GM18951 (cell line): ENCODE data around the gene DRICH1.
"Not testable (repeated sequence)": the region's sequence is repeated elsewhere in the genome, so short reads cannot be mapped to it uniquely, and the experiment has no call there.

ENCODE experiments used
- POLR2A ChIP-seq: IDR thresholded peaks from 4 replicates; pipeline ENCODE4 v1.6.1; 2011; ENCODE audit warnings: mild to moderate bottlenecking; ENCODE audit not compliant: insufficient read length, insufficient read depth; ENCODE audit errors: extremely low read depth
- in situ Hi-C: fragments of 300-500 bp; cut with MboI; formaldehyde crosslinking; loops from one replicate; pipeline ENCODE4 v1.12.0; 2022; ENCODE audit warnings: low sequenced_read_pairs, mixed read lengths, inconsistent platforms; ENCODE audit not compliant: unreplicated experiment

The DRICH1 gene

DNA sequence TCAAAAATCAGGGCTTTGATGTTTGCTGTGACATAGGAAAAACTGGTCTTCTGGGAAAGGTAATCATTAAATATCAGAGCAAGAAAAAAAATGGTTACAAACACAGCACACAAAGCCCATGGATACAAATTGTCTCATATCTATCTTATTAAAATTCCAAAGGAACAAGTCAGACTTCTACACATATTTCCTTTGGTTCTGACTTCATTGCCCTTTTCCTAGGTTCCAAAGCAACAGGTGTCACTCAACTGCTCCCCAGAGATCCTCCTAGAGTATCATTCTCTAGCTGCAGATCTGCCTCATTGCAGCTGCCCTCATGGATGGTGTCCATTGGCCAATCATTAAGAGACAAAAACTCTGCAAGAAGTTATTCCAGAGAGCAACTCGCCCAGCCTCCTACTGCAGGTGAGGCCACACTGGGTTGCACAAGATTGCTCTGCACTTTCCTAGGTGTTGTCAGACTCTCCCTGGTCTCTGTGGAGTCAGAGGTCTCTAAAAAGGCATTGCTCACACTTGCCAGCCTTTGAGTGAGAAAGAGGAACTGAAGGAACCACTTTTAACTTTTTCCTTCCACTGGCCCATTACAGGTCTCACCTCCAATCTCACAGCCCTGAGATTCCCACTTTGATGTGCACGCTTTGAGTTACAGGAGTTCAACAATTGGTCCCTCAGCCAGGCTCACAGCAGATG is 5.7 kb downstream of the DRICH1 start:
- TF ChIP-seq POLR2A: no peak
- in situ Hi-C loops: no loop called here

DNA sequence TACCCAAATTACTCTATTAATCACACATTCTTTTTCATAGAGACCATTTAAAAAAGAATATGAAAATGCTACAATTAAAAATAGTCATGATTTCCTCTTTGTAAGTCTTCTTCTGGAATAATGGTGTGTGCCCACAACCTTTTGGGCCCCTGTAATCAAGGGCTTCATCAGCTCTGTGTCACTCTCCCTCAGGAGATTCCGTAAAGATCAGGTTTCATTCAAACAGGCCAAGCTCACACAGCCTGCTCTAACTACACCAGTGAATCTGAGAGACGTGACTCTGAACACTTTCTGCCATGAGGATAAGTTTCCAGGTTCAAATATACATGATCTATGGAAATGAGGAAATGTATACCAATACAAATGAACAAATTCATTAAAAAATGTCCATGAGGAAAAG is 9.5 kb downstream of the DRICH1 start:
- no peak for TF ChIP-seq POLR2A
- in situ Hi-C loops: no loop called here

DNA sequence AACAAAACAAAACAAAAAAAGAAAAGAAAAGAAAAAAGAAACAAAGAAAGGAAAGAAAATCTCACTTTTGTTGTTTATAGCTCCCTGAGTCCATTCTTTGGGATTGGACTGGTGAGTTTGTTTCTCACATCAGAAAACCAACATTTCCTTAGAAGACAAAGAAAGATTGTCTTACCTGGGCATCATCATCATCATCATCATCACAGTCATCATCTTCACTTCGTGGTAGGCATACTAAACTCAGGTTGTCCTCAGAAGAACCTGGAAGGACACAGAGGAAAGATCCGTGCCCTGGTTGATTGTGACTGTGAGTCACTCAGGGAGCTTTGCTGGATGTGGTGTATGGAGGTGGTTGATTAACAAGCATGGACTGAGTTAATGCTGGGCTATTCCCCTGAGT is 10.2 kb downstream of the DRICH1 start:
- in situ Hi-C loops: not testable (repeated sequence)

DNA sequence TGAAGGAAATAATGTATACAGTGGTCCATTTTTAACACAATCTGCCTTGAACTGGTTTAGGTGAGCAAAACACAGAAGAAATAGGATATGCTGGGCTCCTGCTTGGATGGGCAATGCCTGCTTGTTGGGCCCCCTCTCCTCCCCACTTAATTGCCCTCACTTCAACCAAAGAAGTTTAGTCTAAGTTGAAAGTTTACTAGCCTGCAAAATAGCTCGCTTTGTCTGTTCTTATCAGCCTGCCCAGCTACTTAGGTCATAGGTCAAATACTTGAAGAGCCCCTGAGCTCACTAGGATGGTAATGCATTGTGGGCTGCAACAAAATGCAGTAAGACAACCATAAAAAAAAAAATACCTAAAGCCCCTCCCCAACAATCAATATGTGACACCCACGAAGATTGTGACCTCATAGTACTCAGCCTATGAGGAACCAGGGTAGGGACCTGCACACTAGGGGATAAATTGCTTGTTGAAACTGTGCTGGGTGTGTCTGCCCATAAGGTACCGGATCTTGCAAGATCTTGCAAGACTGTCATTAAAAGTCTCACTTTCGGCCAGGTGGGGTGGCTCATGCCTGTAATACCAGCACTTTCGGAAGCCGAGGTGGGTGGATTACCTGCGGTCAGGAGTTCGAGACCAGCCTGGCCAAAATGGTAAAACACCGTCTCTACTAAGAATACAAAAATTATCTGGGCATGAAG is 10.9 kb downstream of the DRICH1 start:
- no peak for TF ChIP-seq POLR2A
- in situ Hi-C loops: no loop called here

DNA sequence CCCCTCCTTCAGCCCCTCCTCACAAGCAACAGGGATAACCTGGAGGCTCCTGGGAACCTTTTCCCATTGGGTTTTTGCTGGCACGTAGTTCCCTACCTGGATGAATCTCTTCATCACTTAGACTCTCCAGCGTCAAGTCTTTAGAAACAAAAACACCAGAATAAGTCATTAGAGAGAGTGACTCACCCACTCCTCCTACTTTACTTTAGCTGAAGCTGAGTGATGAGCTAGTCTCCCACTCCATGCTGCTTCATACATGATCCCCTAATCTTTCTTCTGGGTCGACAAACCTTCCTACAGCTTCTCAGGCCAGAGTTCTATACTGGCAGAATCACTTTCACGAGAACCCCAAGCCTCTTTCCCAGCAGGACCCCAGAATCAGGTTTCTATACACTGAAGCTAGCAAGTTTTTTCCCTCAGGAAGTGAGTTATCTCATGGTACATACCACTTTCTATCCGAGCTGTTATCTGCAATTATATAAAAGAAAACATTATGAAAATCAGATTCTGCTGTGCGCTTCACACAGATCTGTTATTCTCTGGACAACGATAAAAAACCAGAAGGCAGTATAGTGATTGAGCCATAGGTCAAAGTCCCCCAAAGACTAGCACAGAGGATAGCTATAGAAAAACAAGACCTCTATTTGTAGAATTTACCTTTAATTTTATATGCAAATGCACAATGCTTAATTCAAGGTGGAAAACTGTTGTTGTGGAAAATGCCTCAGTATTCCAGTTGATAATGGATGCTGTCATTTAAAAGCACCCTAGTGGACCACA is 18.7 kb downstream of the DRICH1 start:
- in situ Hi-C loops: no loop called here
- TF ChIP-seq POLR2A: no peak

DNA sequence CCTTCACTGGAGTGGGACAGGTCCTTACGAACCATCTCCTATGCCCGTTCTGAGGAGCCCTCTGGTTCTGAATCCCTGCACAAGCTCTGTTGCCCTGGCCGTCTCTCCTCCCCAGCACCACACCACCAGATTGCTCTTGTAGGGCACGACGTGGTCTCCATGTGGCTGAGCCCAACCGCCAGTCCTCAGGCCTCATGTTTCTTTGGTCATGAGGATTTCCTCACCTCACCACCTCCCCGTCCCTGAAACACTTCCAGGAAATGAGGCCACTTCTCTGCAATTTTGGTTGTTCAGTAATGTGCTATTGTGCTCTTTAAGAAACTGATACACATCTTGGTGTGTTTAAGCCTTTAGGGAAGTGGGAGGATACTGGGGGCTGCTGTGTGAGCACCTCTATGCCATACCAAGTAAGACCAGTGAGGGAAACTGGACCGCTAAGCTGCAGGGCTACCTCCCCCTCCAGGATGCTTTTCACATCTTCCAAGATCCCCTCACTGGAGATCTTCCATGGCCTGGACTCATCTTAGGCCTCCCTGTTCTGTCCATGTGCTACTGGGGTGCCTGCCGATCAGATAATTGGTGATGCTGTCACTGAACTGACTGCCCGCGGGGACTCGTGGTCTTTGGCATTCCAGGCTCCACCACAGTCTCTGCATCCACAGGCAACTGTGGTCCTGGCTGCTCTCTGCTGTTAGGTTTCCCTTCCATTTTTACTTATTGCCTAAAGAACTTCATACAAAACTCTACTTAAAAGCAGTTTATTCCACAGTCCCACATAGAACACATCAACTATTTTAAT is 21.9 kb downstream of the DRICH1 start:
- in situ Hi-C loops: no loop called here
- no peak for TF ChIP-seq POLR2A

DNA sequence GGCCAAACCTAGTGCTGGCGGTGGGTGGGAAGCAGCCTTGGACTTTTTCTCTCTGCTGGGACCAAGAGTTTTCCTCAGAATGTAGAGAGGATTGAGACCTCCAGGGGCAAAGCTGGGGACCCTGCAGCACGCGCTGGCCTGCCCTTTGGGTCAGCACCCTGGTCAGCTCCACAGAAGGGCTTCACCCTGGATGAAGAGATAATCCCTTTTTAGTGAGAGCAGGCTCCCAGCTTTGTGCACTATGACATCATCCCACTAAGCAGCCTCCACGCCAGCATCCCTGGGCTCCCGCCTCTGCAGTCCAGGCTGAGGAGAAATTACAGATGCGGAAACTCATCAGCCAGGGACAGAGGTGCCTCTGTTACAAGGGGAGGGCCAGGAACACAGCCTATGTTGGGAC is 23.5 kb downstream of the DRICH1 start:
- in situ Hi-C loops: no loop called here
- TF ChIP-seq POLR2A: no peak

DNA sequence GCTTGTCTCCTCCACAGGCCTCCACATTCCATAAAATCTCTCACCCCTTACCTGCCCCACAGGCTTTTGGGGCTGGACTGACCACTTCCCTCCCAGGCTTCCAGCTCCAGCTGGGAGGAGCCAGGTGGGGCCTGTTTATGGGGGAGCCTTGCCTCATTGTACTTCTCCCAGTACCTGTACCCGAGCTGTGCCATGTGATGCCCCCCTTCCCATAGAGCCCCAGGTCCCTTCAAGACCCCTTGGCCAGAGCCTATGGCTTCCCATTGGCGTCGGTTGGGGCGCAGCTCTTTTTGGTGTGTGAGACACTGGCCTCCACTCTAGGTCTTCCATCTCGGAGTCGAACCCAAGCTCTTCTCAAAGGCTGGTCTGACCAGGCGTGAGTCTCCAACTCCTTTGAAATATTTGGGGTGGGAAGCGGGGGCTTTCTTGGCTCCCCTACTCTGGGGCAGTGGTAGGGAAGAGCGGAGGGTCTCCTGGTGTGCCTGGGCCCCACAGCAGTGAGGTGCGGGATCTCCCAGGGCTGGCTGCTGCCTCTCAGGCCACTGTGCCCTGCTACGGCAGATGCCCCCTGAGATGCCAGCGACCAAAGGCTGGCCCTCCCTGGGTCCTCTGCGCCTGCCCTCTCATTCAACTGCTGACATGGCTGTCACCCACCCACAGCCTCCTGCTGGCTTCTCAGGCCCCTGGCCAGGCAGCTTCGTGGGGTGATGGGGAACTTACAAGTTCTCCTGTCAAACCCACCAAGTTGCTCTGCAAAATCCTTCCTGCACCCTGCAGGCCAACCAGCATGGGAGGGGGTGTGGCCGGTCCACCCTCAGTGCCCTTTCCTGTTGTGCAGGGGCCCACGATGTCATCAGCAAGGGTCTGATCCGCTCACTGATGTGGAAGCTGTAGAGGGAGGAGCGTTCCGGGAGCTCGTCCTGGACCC is 25.7 kb downstream of the DRICH1 start:
- in situ Hi-C loops: no loop called here
- no peak for TF ChIP-seq POLR2A

DNA sequence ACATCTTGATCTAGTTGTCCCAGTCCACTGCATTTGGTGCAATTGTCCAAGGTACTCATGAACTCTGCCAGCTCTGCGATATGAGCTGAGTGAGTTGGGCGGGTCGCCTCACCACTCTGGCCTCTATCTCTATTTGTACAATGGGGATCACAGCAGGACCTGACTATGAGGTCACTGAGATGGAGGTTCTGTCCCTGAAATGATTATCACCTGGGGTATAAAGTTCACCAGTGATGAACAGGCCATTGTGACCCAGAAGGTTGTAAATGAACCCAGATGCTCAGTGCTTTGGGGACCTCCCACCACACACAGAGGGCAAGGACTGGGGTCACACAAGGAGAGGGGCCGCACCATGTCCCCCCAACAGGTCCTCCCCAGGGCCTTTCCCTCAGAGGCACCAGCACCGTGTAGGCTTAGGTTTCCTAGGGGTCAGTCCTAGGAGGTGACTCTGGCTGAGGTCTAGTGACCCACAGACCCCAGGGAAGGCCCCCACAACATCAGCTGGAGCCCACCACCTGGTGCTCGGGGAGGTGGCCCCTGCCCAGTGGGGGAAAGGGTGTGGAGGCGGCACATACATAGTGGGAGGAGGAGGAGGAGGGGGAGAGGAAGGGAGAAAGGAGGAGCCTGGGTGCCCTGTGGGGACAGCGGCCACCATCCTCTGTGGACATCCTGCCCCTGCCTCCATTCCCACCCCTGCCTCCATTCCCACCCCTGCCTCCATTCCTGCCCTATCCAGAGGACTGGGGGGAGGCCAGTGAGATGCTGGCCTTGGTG is 27.0 kb downstream of the DRICH1 start:
- no peak for TF ChIP-seq POLR2A
- in situ Hi-C loops: no loop called here

DNA sequence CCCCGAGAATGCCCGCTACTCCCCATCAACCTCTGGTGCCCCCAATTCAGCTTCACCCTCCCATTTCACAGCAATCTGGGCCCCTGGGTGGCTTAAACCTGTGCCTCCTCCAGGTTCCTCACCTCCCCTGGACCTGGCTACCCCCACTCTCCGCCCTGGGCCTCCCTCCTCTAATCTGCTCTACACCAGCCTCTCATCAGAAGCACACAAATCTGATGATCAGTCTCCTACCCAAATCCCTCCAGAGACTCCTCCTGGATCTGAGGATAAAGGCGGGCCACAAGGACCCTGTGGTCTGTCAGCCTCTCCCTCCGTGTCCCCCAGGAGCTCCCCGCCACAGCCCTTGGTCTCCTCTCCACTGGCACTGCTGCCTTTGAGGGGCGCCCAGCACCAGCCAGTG is 28.9 kb downstream of the DRICH1 start:
- no peak for TF ChIP-seq POLR2A
- in situ Hi-C loops: no loop called here

DNA sequence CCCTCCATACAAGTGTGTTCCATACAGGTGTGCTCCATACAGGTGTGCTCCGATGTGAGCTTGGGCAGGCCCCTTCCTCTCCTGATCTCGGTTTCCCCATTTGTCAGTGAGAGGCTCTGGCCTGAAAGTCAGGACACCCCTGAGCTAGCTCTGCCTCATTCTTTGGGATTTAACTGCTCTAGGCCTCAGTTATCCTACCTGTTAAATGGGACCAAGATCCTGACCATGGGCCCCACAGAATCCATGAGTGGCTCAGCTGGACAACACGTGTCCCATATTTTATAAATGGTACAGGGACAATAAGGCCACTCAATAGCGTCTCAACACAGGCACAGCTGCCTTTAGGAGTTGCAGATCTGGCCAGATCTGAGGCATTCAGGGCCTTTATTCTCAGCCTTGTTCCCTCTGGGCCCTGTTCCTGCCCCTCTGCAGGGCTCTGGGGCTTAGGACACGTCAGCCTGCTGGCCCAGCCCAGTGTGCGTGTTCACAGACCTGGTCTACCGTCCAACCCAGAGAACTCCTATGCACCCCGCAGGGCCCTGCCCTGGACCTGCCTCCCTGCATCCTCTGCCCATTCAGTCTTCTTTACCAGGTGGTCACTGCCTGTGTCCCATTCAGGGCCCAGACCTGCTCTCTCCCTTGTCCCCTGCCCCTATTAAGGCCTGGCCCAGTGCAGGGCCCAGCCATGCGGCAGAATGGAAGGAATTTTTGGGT is 33.2 kb downstream of the DRICH1 start:
- TF ChIP-seq POLR2A: no peak
- in situ Hi-C loops: loop anchor here (5.0 kb wide), 1 partner anchor 1833 kb away; no protein-coding TSS in a partner anchor

DNA sequence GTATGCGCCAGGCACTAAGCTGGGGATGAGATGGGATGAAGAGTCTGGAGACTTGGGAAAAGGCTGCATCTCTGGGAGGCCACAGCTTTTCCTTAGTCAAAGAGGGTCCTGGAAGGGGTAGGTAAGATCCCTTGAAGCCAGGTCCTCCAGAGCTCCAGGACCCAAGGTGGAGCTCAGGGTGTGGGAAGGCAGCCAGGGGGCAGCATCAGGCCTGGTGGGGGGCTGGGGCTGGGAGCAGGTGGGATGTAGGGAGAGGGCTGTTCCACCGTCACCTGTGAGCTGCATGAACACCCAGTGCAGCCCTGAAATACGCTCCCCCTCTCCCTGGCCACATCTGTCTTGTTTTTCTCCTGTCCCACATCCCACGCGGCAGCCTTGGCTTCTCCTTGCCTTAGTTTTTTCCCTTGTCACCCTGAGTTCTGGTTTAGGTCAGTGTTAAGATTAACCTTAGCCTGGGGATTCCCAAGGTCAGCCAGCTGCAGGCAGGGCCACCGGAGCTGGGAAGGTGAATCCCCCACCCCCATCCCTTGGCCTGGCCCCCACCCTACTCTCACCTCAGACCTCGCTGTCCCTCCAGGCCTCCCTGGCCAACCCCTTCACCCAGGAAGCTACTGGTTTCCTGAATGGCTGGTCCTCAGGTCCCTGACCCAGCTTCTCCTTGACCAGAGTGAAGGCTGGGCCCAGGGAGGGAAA is 34.4 kb downstream of the DRICH1 start:
- in situ Hi-C loops: loop anchor here (5.0 kb wide), 1 partner anchor 1835 kb away; no protein-coding TSS in a partner anchor

DNA sequence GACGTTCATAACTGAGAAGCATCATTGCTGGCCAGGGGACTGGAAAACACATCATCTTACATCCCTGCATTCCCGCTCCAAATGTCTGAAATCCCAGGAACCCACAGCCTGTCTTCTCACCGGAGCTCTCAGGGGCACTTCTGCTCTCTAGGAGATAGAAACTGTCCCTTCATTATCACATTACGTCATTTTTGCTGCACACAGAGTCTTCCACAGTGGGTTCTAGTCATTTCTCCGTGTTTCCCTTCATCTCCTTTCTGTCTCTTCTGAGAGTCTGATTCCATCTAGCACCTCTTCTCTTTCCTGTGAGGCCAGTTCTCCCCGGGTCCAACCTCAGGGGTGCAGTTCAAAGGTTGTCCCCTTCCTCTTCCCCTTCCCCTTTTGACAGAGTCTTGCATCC is 36.2 kb downstream of the DRICH1 start:
- in situ Hi-C loops: loop anchor here (5.0 kb wide), 1 partner anchor 1836 kb away; no protein-coding TSS in a partner anchor
